Mononuclear cell (primary cell): Measurements from ENCODE around the gene SPATA4. TPM values are rescaled to one million over a fixed set of nuclear protein-coding genes. Genes with fewer than 3 reads are reported as not detected.

ENCODE experiments used
- H3K27me3 ChIP-seq: 2 replicates; pipeline ENCODE4 v1.6.0; 2011; ENCODE audit warnings: low read length, control low read depth; ENCODE audit not compliant: insufficient read depth
- H3K4me1 ChIP-seq: 2 replicates; pipeline ENCODE4 v1.5.1; 2011; ENCODE audit warnings: mild to moderate bottlenecking, low read length, control low read depth; ENCODE audit not compliant: insufficient read depth
- H3K4me3 ChIP-seq: 2 replicates; pipeline ENCODE4 v1.5.1; 2011; ENCODE audit warnings: mild to moderate bottlenecking, low read length, moderate library complexity
- H3K9me3 ChIP-seq: 2 replicates; pipeline ENCODE4 v1.5.1; 2011; ENCODE audit warnings: low read depth, mild to moderate bottlenecking, control low read depth, low read length
- total RNA-seq: library from RNA; depleted of rRNA; stranded (reverse); fragments of >200 nt; gene quantifications from one replicate; pipeline ENCODE4 v1.2.3, GENCODE V29; 2012

SPATA4 gene
- total RNA-seq, 1 donor, result not detected

- H3K4me1 ChIP-seq, result no peaks in the 10 kb centered on the region
- H3K4me3 ChIP-seq, result no peak overlapping the region
- H3K9me3 ChIP-seq, result no peaks in the 10 kb centered on the region
- no peaks in the 10 kb centered on the region for H3K27me3 ChIP-seq
These were observed 14.2 kb upstream of the SPATA4 start for GRCh38 chr4:176209535-176209934.

DNA sequence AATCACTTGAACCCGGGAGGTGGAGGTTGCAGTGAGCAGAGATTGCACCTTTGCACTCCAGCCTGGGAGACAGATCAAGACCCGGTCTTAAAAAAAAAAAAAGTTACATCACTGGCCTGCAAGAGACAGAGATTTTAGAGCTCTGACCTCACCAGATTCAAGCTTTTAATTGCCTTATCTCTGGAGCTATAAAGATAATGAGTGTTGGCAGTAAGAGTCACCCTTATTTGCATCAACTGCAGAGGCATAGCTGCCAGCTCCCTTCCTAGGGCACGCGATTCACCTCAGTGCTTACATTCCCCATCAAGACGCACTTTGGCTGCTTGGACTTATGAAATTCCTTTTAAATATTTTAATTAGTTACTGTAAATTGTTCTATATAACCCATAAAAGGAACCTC lies 12.5 kb upstream of the SPATA4 start:
- no peaks in the 10 kb centered on the region for H3K4me1 ChIP-seq
- no peak overlapping the region for H3K4me3 ChIP-seq
- H3K9me3 ChIP-seq, result no peaks in the 10 kb centered on the region
- no peaks in the 10 kb centered on the region for H3K27me3 ChIP-seq

DNA sequence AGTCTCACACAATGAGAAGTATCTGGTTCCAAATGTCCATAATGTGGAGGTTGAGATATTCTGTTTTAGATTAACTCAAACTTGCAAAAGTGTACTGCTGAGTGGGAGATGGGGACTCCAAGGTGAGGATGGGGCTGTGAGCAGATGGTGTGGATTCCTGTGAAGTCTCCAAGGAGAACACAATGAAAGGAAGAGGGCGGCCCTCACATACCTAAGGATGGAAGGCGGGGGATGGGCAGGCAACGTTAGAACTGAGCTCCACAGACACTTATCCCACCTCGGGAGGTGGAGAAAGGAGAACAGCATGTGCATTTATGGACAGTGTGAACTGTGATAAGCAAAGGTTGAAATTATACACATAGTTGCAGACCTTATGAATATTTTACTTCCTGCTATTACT lies 9.9 kb upstream of the SPATA4 start:
- Histone ChIP-seq H3K4me1 (no peaks in the 10 kb centered on the region), H3K9me3 (no peaks in the 10 kb centered on the region), H3K27me3 (no peaks in the 10 kb centered on the region), H3K4me3 (no peak overlapping the region)

DNA sequence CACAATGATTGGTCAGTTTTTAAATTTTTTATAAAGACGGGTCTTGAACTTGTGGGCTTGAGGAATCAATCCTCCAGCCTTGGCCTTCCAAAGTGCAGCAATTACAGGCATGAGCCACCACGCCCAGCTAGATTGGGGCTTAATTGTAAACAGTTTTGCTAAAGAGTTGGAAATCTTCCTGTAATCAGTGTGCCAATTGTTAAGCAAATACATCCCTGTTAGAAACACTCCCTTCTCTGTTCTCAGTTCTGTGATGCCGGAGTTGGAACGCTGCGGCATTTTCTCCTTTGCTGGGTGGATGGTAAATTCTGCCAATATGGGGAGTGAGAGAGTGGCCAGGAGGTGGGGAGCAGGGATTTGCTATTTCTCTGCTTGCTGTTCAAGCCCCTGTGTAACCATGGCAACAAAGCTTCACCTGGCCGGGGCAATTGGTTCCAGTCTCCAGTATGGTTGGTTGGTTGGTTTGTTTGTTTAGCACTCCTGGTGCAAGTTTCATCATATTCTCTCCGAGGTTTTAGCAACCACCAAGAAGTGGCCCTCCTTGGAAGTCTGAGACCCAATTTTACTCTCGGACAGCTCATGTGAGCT lies 3.0 kb upstream of the SPATA4 start:
- Histone ChIP-seq H3K27me3 (peaks cover 15% of the 10 kb centered on the region), H3K9me3 (no peaks in the 10 kb centered on the region), H3K4me1 (peaks cover 7% of the 10 kb centered on the region), H3K4me3 (no peak overlapping the region)

- H3K9me3 ChIP-seq, result no peaks in the 10 kb centered on the region
- H3K4me3 ChIP-seq, result no peak overlapping the region
- peaks cover 32% of the 10 kb centered on the region for H3K27me3 ChIP-seq
- peaks cover 7% of the 10 kb centered on the region for H3K4me1 ChIP-seq
These were observed 1.4 kb downstream of the SPATA4 start for GRCh38 chr4:176193938-176194337.

- Histone ChIP-seq H3K27me3 (peaks cover 28% of the 10 kb centered on the region), H3K4me3 (no peak overlapping the region), H3K4me1 (peaks cover 7% of the 10 kb centered on the region), H3K9me3 (no peaks in the 10 kb centered on the region)
These were observed 2.3 kb downstream of the SPATA4 start for GRCh38 chr4:176193126-176193525.

DNA sequence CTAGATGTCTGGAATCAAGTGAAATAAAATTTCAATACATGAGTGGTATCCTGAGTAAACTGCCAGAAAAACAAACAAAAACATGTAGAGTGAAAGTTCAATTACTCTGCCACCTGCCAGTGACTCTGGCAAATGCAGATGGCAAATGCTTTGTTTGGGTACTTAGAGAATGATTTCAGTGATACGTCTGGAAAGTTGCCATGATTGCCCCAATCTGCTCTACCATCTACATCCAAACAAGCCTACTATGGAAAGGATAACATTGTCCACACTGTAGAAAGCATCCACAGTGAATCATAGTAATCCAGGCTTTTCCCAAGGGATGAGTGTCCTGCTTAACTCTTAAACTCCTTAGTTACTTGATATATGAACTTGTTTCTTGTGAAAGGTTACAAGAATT lies 3.4 kb downstream of the SPATA4 start:
- Histone ChIP-seq H3K27me3 (peaks cover 28% of the 10 kb centered on the region), H3K4me3 (no peak overlapping the region), H3K9me3 (no peaks in the 10 kb centered on the region), H3K4me1 (peaks cover 7% of the 10 kb centered on the region)

DNA sequence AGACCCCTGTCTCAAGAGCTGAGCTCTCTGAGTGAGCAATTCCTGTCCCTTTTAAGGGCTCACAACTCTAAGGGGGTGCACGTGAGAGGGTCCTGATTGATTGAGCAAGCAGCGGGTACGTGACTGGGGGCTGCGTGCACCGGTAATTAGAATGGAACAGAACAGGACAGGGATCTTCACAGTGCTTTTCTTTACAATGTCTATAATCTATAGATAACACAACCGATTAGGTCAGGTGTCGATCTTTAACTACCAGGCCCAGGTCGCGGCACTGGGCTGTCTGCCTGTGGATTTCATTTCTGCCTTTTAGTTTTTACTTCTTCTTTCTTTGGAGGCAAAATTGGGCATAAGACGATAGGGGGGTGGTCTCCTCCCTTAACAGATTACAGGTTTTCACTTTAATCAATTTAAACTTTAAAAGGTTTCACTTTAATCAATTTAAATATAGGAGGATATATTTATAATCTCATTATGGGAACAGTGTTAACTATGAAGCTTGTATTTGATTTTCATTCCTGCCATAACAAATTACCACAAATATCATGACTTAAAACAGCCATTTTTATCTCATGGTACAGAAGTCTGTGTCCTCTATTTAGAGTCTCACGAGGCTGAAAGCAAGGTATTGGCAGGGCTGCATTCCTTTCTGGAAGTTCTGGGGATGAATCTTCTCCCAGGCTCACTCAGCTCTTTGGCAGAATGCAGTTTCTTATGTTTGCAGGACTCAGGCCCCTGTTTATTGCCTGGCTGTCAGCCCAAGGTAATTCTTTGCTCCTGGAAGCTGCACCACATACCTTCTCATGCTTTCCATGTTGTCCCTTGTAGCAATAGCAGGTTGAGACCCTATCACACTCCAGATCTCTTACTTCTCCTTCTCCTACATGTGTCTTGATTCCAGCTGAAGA lies 5.2 kb downstream of the SPATA4 start:
- no peak overlapping the region for H3K4me3 ChIP-seq
- no peaks in the 10 kb centered on the region for H3K9me3 ChIP-seq
- H3K4me1 ChIP-seq, result peaks cover 6% of the 10 kb centered on the region
- peaks cover 28% of the 10 kb centered on the region for H3K27me3 ChIP-seq

DNA sequence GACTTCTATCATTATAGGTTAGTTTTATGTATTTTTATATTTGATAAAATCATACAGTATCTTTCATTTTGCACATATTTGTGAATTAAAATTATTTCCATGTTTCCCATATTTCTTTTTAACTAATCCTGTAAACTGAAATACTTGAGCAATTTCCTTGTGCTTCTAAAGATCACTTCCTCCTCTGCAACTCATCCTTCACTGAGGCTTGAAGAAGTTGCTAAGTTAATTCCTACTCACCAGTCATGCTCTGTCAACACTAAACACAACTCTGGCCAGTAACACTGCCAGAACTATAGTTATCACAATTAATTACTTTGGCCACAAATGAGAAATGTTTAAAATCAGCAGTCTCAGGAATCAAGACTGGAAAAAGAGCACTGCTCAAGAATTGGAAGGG lies 6.7 kb downstream of the SPATA4 start:
- Histone ChIP-seq H3K27me3 (peaks cover 20% of the 10 kb centered on the region), H3K9me3 (no peaks in the 10 kb centered on the region), H3K4me3 (no peak overlapping the region), H3K4me1 (no peaks in the 10 kb centered on the region)

DNA sequence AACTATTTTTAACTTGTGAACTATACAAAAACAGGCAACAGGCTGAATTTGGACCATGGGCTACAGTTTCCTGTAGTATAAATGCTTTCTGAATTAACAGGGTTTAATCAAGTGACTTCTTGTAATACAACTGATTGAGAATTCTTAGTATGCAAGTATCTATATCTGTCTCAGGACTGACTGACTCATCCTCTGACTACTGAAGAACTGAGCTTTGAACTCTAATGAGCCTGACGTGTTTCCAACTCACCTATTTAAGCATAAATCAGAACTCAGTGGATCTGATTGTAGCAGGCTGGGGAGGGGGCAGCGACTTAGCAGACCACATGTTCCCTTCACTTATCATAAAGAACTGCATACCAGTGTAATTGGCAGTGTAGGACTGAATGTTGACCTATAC lies 7.8 kb downstream of the SPATA4 start:
- H3K4me3 ChIP-seq, result no peak overlapping the region
- H3K4me1 ChIP-seq, result no peaks in the 10 kb centered on the region
- H3K9me3 ChIP-seq, result no peaks in the 10 kb centered on the region
- H3K27me3 ChIP-seq, result peaks cover 13% of the 10 kb centered on the region

DNA sequence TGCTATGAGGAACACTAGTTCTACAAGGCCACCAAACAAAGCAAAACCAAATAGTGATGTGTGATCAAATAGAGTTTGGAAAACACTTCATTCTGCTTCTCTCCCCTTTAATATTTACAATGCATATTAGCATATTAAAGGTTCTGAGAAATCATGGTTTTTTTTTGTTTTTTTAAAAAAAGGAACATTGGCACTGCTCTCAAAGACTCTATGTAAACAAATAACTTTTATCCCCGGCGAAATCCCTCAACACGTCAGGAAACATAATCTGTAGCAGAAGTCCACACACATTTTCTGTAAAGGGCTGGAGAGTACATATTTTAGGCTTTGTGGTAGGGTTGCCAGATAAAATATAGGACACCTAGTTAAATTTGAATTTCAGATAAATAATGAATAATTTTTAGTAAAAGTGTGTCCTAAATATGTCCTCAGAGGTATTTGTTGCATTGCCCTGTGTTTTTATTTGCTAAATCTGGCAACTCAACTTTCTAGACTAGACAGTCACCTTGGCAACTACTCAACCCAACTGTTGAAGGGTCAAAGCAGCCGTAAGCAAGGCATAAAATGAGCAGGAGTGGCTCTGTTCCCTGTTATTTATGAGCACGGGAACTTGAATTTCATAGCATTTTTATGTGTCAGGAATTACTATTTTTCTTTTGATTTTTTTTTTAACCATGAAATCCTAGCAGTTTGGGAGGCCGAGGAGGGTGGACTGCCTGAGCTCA lies 8.6 kb downstream of the SPATA4 start:
- peaks cover 8% of the 10 kb centered on the region for H3K27me3 ChIP-seq
- no peaks in the 10 kb centered on the region for H3K9me3 ChIP-seq
- no peaks in the 10 kb centered on the region for H3K4me1 ChIP-seq
- H3K4me3 ChIP-seq, result no peak overlapping the region

- no peaks in the 10 kb centered on the region for H3K4me1 ChIP-seq
- H3K4me3 ChIP-seq, result no peak overlapping the region
- peaks cover 5% of the 10 kb centered on the region for H3K27me3 ChIP-seq
- no peaks in the 10 kb centered on the region for H3K9me3 ChIP-seq
These were observed 9.3 kb downstream of the SPATA4 start for GRCh38 chr4:176186067-176186466.

GRCh38 chr4:176185051-176185450 lies 10.3 kb downstream of the SPATA4 start:
- no peaks in the 10 kb centered on the region for H3K4me1 ChIP-seq
- H3K27me3 ChIP-seq, result no peaks in the 10 kb centered on the region
- no peaks in the 10 kb centered on the region for H3K9me3 ChIP-seq
- H3K4me3 ChIP-seq, result no peak overlapping the region

GRCh38 chr4:176163041-176163440 lies 32.3 kb downstream of the SPATA4 start:
- no peaks in the 10 kb centered on the region for H3K9me3 ChIP-seq
- no peak overlapping the region for H3K4me3 ChIP-seq
- H3K4me1 ChIP-seq, result no peaks in the 10 kb centered on the region
- H3K27me3 ChIP-seq, result no peaks in the 10 kb centered on the region

DNA sequence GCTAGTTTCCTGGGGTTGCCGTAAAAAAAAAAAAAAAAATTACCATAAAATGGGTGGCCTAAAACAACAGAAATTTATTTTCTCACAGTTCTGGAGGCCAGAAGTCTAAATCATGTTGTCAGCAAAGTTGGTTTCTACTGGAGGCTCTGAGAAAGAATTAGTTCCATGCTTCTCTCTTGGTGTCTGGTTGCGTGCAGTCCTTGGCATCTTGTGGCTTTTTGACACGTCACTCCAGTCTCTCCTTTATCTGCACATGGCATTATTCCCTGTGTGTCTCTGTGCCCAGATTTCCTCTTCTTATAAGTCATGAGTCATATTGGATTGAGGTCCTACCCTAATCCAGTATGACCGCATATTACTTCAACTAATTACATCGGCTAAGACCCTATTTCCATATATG lies 38.7 kb downstream of the SPATA4 start:
- no peaks in the 10 kb centered on the region for H3K9me3 ChIP-seq

More for the DNA sequence above, 38.7 kb downstream of the SPATA4 start:
- no peaks in the 10 kb centered on the region for H3K27me3 ChIP-seq
- no peak overlapping the region for H3K4me3 ChIP-seq
- no peaks in the 10 kb centered on the region for H3K4me1 ChIP-seq
